Heart left ventricle (tissue), 16 donors: ENCODE results near the gene RPS16. TPM values are rescaled to one million over a fixed set of nuclear protein-coding genes. Genes with fewer than 3 reads are reported as not detected.
A peak's percentile ranks its signal among the peaks of the same experiment; 100 is the strongest.
"Not testable (repeated sequence)": the region's sequence is repeated elsewhere in the genome, so short reads cannot be mapped to it uniquely, and the experiment has no call there.

ENCODE experiments used
- ATAC-seq, 4 donors: fragments of 200-7000 bp; cut with Tn5 transposase; one replicate each; pipeline ENCODE4 v1.9.1; 2020 to 2022; ENCODE audit warnings: moderate library complexity in 4 of 4, mild to moderate bottlenecking in 3 of 4, moderate number of reproducible peaks in 1 of 4
- DNase-seq, 5 donors: peaks; one replicate each; pipeline ENCODE4 v3.0.0-alpha.2; 2020
- H3K27ac ChIP-seq, 12 donors: fragments of 200-600 bp; sonication (generic) in 4 of 12; one replicate each; pipeline versions ENCODE4 v1.5.0 to v1.8.0; 2016 to 2022; ENCODE audit warnings: mild to moderate bottlenecking in 2 of 12
- H3K27me3 ChIP-seq, 9 donors: fragments of 200-600 bp; sonication (generic) in 2 of 9; one replicate each; pipeline versions ENCODE4 v1.5.1 to v1.8.0; 2016 to 2022; ENCODE audit warnings: mild to moderate bottlenecking in 3 of 9
- H3K36me3 ChIP-seq, 9 donors: fragments of 200-600 bp; sonication (generic) in 2 of 9; one replicate each; pipeline versions ENCODE4 v1.5.0 to v1.8.0; 2018 to 2022; ENCODE audit warnings: mild to moderate bottlenecking in 2 of 9
- H3K4me1 ChIP-seq, 12 donors: fragments of 200-600 bp; sonication (generic) in 4 of 12; one replicate each; pipeline versions ENCODE4 v1.5.0 to v1.8.0; 2016 to 2022; ENCODE audit warnings: mild to moderate bottlenecking in 3 of 12
- H3K4me3 ChIP-seq, 12 donors: fragments of 200-600 bp; sonication (generic) in 4 of 12; one replicate each; pipeline versions ENCODE4 v1.5.0 to v1.8.0; 2017 to 2022; ENCODE audit warnings: mild to moderate bottlenecking in 9 of 12, moderate library complexity in 4 of 12
- H3K9me3 ChIP-seq, 12 donors: fragments of 200-600 bp; sonication (generic) in 4 of 12; one replicate each; pipeline versions ENCODE4 v1.5.0 to v1.8.0; 2016 to 2022; ENCODE audit warnings: mild to moderate bottlenecking in 1 of 12
- CTCF ChIP-seq, 12 donors: fragments of 200-600 bp; sonication (generic) in 4 of 12; IDR thresholded peaks; one replicate each; pipeline versions ENCODE4 v1.5.0 to v1.8.0; 2018 to 2022; ENCODE audit warnings: antibody characterized with exemption in 12 of 12, mild to moderate bottlenecking in 5 of 12
- POLR2A ChIP-seq, 2 donors: fragments of 450-650 bp; IDR thresholded peaks; one replicate each; pipeline ENCODE4 v1.6.1; 2017; ENCODE audit warnings: antibody characterized with exemption in 2 of 2, mild to moderate bottlenecking in 2 of 2, moderate library complexity in 2 of 2
- WGBS, 4 donors: extraction: QIAGEN DNeasy Blood & Tissue Kit in 2 of 4; methylation state at CpG; one replicate each; pipeline versions ENCODE4 v1.1.5 to v1.1.7; 2013 to 2018; 5-methylcytosine and 5-hydroxymethylcytosine counted together
- intact Hi-C, 10 donors: fragments of 100-400 bp; cut with DNase I; formaldehyde crosslinking; loops; one replicate each; pipeline versions ENCODE4 v1.11.1 to v1.14.2; 2022
- polyA plus RNA-seq, 2 donors: library from polyadenylated mRNA; stranded (reverse); fragments of 200-250 nt; gene quantifications; one replicate each; pipeline ENCODE4 v1.2.3, GENCODE V29; 2013
- total RNA-seq, 9 donors: library from RNA; depleted of rRNA in 2 of 9; stranded (reverse); fragments of >200 nt in 2 of 9; fragmentation: NEBNext Ultra II Directional in 3 of 9; extraction: Animal tissue kit (Norgen Biotek cat#: 25700) in 3 of 9; gene quantifications; one replicate each; pipeline versions ENCODE4 v1.1.0 to v1.2.4, GENCODE V29; 2016 to 2023
- donor health status: ischemic (EF 13 %, LVEDD 7.1; RV severe dilation, severe dysfunction).
- donor health status: healthy with polysubstance abuse.
- donor health status: DM: no; HTN: yes; CAD: no.
- donor health status: DM: no; HTN: no; CAD: no.
- donor health status: ischemic (EF 25% LVEDD 6.9; RV normal size, moderate dysfunction).
- donor health status: ischemic (EF 25% LVEDD 5.7; RV mildly dilated, moderate dysfunction).
- donor health status: healthy.
- donor health status: DM: yes; HTN: yes; CAD: no.
- donor health status: ischemic (EF 35%, LVEDD 5.7; RV mildly dilated, moderate dysfunction).
- donor health status: nonischemic (EF 11% LVEDD 7.7; RV severe dilation, severe dysfunction).
- donor health status: DM: yes; HTN: yes; CAD: no.
- donor health status: PGD.
- donor health status: ischemic (EF 29% LVEDD 5.4; RV normal size, mild dysfunction).
- donor health status: nonischemic (EF 23%, LVEDD 6.1; RV moderate dilation, normal function).

RPS16 gene
- total and polyA plus RNA-seq, 11 donors, result 617 to 2,656 (median 1,374) TPM

GRCh38 chr19:39481229-39481545, 45.4 kb upstream of the RPS16 start:
- peak overlapping the region; percentile 75 to 100 (median 90) for H3K4me3 ChIP-seq
- DNase-seq, result no peak
- WGBS, 4 donors, result 0 to 1% (median 0%) methylated on average over 11 to 12 of the region's 12 CpGs
- TF ChIP-seq CTCF (IDR thresholded peaks at IDR 0.05) (no peak), POLR2A (IDR thresholded peaks at IDR 0.05) (no peak)
- H3K9me3 ChIP-seq, result no peaks in the 10 kb centered on the region
- H3K4me1 ChIP-seq, result peaks cover 0 to 19% (median 15%) of the 10 kb centered on the region in 12 donors
- peak overlapping the region in 10 of 12 donors; percentile 63 to 89 (median 84) for H3K27ac ChIP-seq
- no peaks in the 10 kb centered on the region for H3K27me3 ChIP-seq
- peaks cover 0 to 43% (median 39%) of the 10 kb centered on the region in 9 donors for H3K36me3 ChIP-seq
- intact Hi-C loops, result loop anchor here in 1 of 10 donors (5.0 kb wide), 1 partner anchor 44 kb away; the partner anchor contains the start of gene RPS16
- ATAC-seq, result peak in 1 of 4 donors; percentile 2

GRCh38 chr19:39480337-39481228, 44.8 kb upstream of the RPS16 start, which contains the start of gene TIMM50:
TSS of gene TIMM50 (plus strand) at chr19:39480838. CDS start at chr19:39480854, 16 bp downstream.
- Histone ChIP-seq H3K4me1 (peaks cover 0 to 24% (median 16%) of the 10 kb centered on the region in 12 donors), H3K4me3 (peak within 1 kb of the TSS; percentile 75 to 100 (median 90)), H3K27me3 (no peaks in the 10 kb centered on the region), H3K9me3 (no peaks in the 10 kb centered on the region), H3K27ac (peak within 1 kb of the TSS; percentile 4 to 89 (median 82)), H3K36me3 (peaks cover 0 to 43% (median 35%) of the 10 kb centered on the region in 9 donors)
- intact Hi-C loops, result loop anchor here in 1 of 10 donors (5.0 kb wide), 1 partner anchor 43 kb away; the partner anchor contains the start of gene RPS16
- peak; percentile 95 to 99 (median 98) for ATAC-seq
- TF ChIP-seq POLR2A (IDR thresholded peaks at IDR 0.05), result peak in 1 of 2 donors; percentile 63
- TF ChIP-seq CTCF (IDR thresholded peaks at IDR 0.05), result peak in 1 of 12 donors; percentile 19
- WGBS, 4 donors, result 1 to 3% (median 1%) methylated on average over 14 to 62 of the region's 62 CpGs
- DNase-seq, result peak; percentile 98 to 99 (median 98)

- intact Hi-C loops, result loop anchor here in 2 of 10 donors (5.0 to 10.0 kb wide), 2 partner anchors 43 to 55 kb away; partner anchors contain the start of genes EID2B (in 1 of the 2) and RPS16 (in 1 of the 2)
- WGBS, 4 donors, result 51 to 54% (median 52%) methylated on average over 10 of the region's 10 CpGs
- Histone ChIP-seq H3K27me3 (no peaks in the 10 kb centered on the region), H3K4me1 (peaks cover 0 to 26% (median 16%) of the 10 kb centered on the region in 12 donors), H3K36me3 (peaks cover 0 to 43% (median 32%) of the 10 kb centered on the region in 9 donors), H3K4me3 (peak overlapping the region in 11 of 12 donors; percentile 75 to 100 (median 90)), H3K9me3 (no peaks in the 10 kb centered on the region), H3K27ac (peak overlapping the region; percentile 4 to 89 (median 82))
- TF ChIP-seq CTCF (IDR thresholded peaks at IDR 0.05) (no peak), POLR2A (IDR thresholded peaks at IDR 0.05) (no peak)
- ATAC-seq (no peak), DNase-seq (no peak)
Measured at GRCh38 chr19:39479916-39480315, 44.2 kb upstream of the RPS16 start.

GRCh38 chr19:39479319-39479801, 43.6 kb upstream of the RPS16 start:
- 81 to 88% (median 85%) methylated on average over 11 of the region's 11 CpGs for WGBS, 4 donors

More at GRCh38 chr19:39479319-39479801, 43.6 kb upstream of the RPS16 start:
- H3K36me3 ChIP-seq, result peaks cover 0 to 43% (median 33%) of the 10 kb centered on the region in 9 donors
- H3K4me1 ChIP-seq, result peaks cover 0 to 26% (median 16%) of the 10 kb centered on the region in 12 donors
- not testable (repeated sequence) for H3K4me3 ChIP-seq, ATAC-seq, H3K9me3 ChIP-seq, H3K27me3 ChIP-seq, DNase-seq
- peak overlapping the region in 1 of 12 donors; percentile 83 for H3K27ac ChIP-seq
- intact Hi-C loops, result loop anchor here in 1 of 10 donors (10.0 kb wide), 1 partner anchor 55 kb away; the partner anchor contains the start of gene EID2B
